Progenitor cell of endocrine pancreas (in vitro differentiated cells): Measurements from ENCODE around the gene ABCA7. TPM values are rescaled to one million over a fixed set of nuclear protein-coding genes. Genes with fewer than 3 reads are reported as not detected.

Experiments
- DNase-seq: peaks from one replicate; pipeline ENCODE4 v3.0.0; 2021; ENCODE audit warnings: low spot score; ENCODE audit not compliant: unreplicated experiment
- H3K27ac Mint-ChIP-seq: 2 replicates; pipeline ENCODE4 v1.8.0; 2021; ENCODE audit warnings: mild to moderate bottlenecking, moderate library complexity, mixed read lengths
- H3K27me3 Mint-ChIP-seq: 2 replicates; pipeline ENCODE4 v1.8.0; 2021; ENCODE audit warnings: mixed read lengths
- H3K36me3 Mint-ChIP-seq: 2 replicates; pipeline ENCODE4 v1.8.0; 2022; ENCODE audit warnings: mixed read lengths; ENCODE audit not compliant: insufficient read depth
- H3K4me1 Mint-ChIP-seq: 2 replicates; pipeline ENCODE4 v1.8.0; 2021; ENCODE audit warnings: low read depth, mixed read lengths
- H3K4me3 Mint-ChIP-seq: 2 replicates; pipeline ENCODE4 v1.8.0; 2021; ENCODE audit warnings: low read depth, mild to moderate bottlenecking, moderate library complexity, mixed read lengths
- H3K9me3 Mint-ChIP-seq: 2 replicates; pipeline ENCODE4 v1.8.0; 2021; ENCODE audit warnings: low read depth, mixed read lengths
- CTCF ChIP-seq: fragments of 200-600 bp; sonication (generic); IDR thresholded peaks from one replicate; pipeline ENCODE4 v1.5.0; 2021; ENCODE audit warnings: antibody characterized with exemption, mild to moderate bottlenecking; ENCODE audit not compliant: unreplicated experiment
- total RNA-seq: library from RNA; stranded (reverse); gene quantifications from 2 replicates; pipeline ENCODE4 v1.2.1, GENCODE V29; 2021

ABCA7 gene
- total RNA-seq, 1 donor from 2014 or later, result 57.3 TPM

GRCh38 chr19:1055886-1056620, 16.1 kb downstream of the ABCA7 start:
- peaks cover 7% of the 10 kb centered on the region for H3K36me3 Mint-ChIP-seq
- no peaks in the 10 kb centered on the region for H3K4me1 Mint-ChIP-seq
- peak overlapping the region; percentile 71 for H3K27ac Mint-ChIP-seq
- no peak for TF ChIP-seq CTCF
- no peak for DNase-seq
- H3K27me3 Mint-ChIP-seq, result no peaks in the 10 kb centered on the region
- no peak overlapping the region for H3K4me3 Mint-ChIP-seq
- no peaks in the 10 kb centered on the region for H3K9me3 Mint-ChIP-seq

GRCh38 chr19:1057176-1057855, 17.4 kb downstream of the ABCA7 start:
- Mint-ChIP-seq H3K4me3 (no peak overlapping the region), H3K9me3 (no peaks in the 10 kb centered on the region), H3K27ac (no peak overlapping the region), H3K4me1 (no peaks in the 10 kb centered on the region), H3K27me3 (no peaks in the 10 kb centered on the region), H3K36me3 (peaks cover 7% of the 10 kb centered on the region)
- no peak for TF ChIP-seq CTCF
- DNase-seq, result no peak

GRCh38 chr19:1058112-1058511, 18.2 kb downstream of the ABCA7 start:
- H3K9me3 Mint-ChIP-seq, result no peaks in the 10 kb centered on the region

GRCh38 chr19:1060689-1061088, 20.8 kb downstream of the ABCA7 start:
- DNase-seq, result no peak
- no peak overlapping the region for H3K4me3 Mint-ChIP-seq
- no peak for TF ChIP-seq CTCF
- no peak overlapping the region for H3K27ac Mint-ChIP-seq
- peaks cover 7% of the 10 kb centered on the region for H3K36me3 Mint-ChIP-seq
- H3K27me3 Mint-ChIP-seq, result peaks cover 9% of the 10 kb centered on the region
- H3K9me3 Mint-ChIP-seq, result no peaks in the 10 kb centered on the region
- H3K4me1 Mint-ChIP-seq, result no peaks in the 10 kb centered on the region

More at GRCh38 chr19:1058112-1058511, 18.2 kb downstream of the ABCA7 start:
- no peak for TF ChIP-seq CTCF
- Mint-ChIP-seq H3K4me1 (no peaks in the 10 kb centered on the region), H3K4me3 (no peak overlapping the region), H3K36me3 (peaks cover 7% of the 10 kb centered on the region), H3K27me3 (no peaks in the 10 kb centered on the region), H3K27ac (no peak overlapping the region)
- DNase-seq, result no peak

GRCh38 chr19:1061987-1062386, 22.1 kb downstream of the ABCA7 start:
- Mint-ChIP-seq H3K4me3 (no peak overlapping the region), H3K36me3 (no peaks in the 10 kb centered on the region), H3K27me3 (peaks cover 12% of the 10 kb centered on the region), H3K4me1 (peaks cover 1% of the 10 kb centered on the region), H3K9me3 (no peaks in the 10 kb centered on the region), H3K27ac (no peak overlapping the region)
- no peak for DNase-seq
- no peak for TF ChIP-seq CTCF
